ENCODE results near the gene SAP30BP. TPM values are rescaled to one million over a fixed set of nuclear protein-coding genes. Genes with fewer than 3 reads are reported as not detected.

Gene SAP30BP
- total RNA-seq, 2 donors from 2014 or later, result 96.5 to 113 TPM

GRCh38 chr17:75722542-75723095 lies 55.5 kb downstream of the SAP30BP start:
- Histone ChIP-seq H3K9me3 (ENCODE audit: control insufficient read depth, low read length) (no peaks in the 10 kb centered on the region), H3K27me3 (ENCODE audit: control insufficient read depth, insufficient read depth, low read length, poor library complexity, severe bottlenecking) (peaks cover 39% of the 10 kb centered on the region), H3K4me3 (ENCODE audit: low read length) (no peak overlapping the region), H3K36me3 (ENCODE audit: control insufficient read depth, insufficient read depth, low read length) (no peaks in the 10 kb centered on the region), H3K27ac (ENCODE audit: low read depth, low read length) (no peak overlapping the region), H3K4me1 (ENCODE audit: control insufficient read depth, insufficient read depth, low read length) (no peaks in the 10 kb centered on the region), H3K9ac (ENCODE audit: extremely low read depth, low read length, poor library complexity, severe bottlenecking) (no peak overlapping the region)
- no peaks in the 10 kb centered on the region for H3K36me3 Mint-ChIP-seq (ENCODE audit: low read depth)
- peaks cover 2% of the 10 kb centered on the region for H3K4me1 Mint-ChIP-seq
- DNase-seq, result no peak
- peaks cover 38% of the 10 kb centered on the region for H3K27me3 Mint-ChIP-seq (ENCODE audit: insufficient read depth)
- 96 to 97% methylated on average over 7 to 9 of the region's 9 CpGs for WGBS, 2 experiments (ENCODE audit: insufficient coverage in 1 of 2, insufficient read length in 1 of 2)
- no peak overlapping the region for H3K4me3 Mint-ChIP-seq
- TF ChIP-seq CTCF (conservative IDR thresholded peaks at IDR 0.05), result no peak
- no peak overlapping the region for H3K27ac Mint-ChIP-seq
- H3K9me3 Mint-ChIP-seq, result no peaks in the 10 kb centered on the region

- no peak for TF ChIP-seq CTCF (conservative IDR thresholded peaks at IDR 0.05)
- Histone ChIP-seq H3K4me1 (ENCODE audit: control insufficient read depth, insufficient read depth, low read length) (no peaks in the 10 kb centered on the region), H3K27ac (ENCODE audit: low read depth, low read length) (no peak overlapping the region), H3K9ac (ENCODE audit: extremely low read depth, low read length, poor library complexity, severe bottlenecking) (no peak overlapping the region), H3K9me3 (ENCODE audit: control insufficient read depth, low read length) (no peaks in the 10 kb centered on the region), H3K36me3 (ENCODE audit: control insufficient read depth, insufficient read depth, low read length) (no peaks in the 10 kb centered on the region), H3K4me3 (ENCODE audit: low read length) (no peak overlapping the region), H3K27me3 (ENCODE audit: control insufficient read depth, insufficient read depth, low read length, poor library complexity, severe bottlenecking) (peaks cover 39% of the 10 kb centered on the region)
- WGBS, 2 experiments (ENCODE audit: insufficient coverage in 1 of 2, insufficient read length in 1 of 2), result 89 to 91% methylated on average over 12 to 18 of the region's 18 CpGs
- peaks cover 2% of the 10 kb centered on the region for H3K4me1 Mint-ChIP-seq
- H3K4me3 Mint-ChIP-seq, result no peak overlapping the region
- no peak overlapping the region for H3K27ac Mint-ChIP-seq
- no peaks in the 10 kb centered on the region for H3K36me3 Mint-ChIP-seq (ENCODE audit: low read depth)
- H3K9me3 Mint-ChIP-seq, result no peaks in the 10 kb centered on the region
- no peak for DNase-seq
- H3K27me3 Mint-ChIP-seq (ENCODE audit: insufficient read depth), result peaks cover 36% of the 10 kb centered on the region
Observed at GRCh38 chr17:75723171-75723930, 56.2 kb downstream of the SAP30BP start.

GRCh38 chr17:75724016-75725003 lies 57.2 kb downstream of the SAP30BP start:
- peaks cover 2% of the 10 kb centered on the region for H3K4me1 Mint-ChIP-seq
- no peak overlapping the region for H3K27ac ChIP-seq (ENCODE audit: low read depth, low read length)
- no peak overlapping the region for H3K4me3 ChIP-seq (ENCODE audit: low read length)
- 90 to 94% methylated on average over 13 to 23 of the region's 23 CpGs for WGBS, 2 experiments (ENCODE audit: insufficient coverage in 1 of 2, insufficient read length in 1 of 2)
- no peaks in the 10 kb centered on the region for H3K9me3 ChIP-seq (ENCODE audit: control insufficient read depth, low read length)
- no peaks in the 10 kb centered on the region for H3K36me3 Mint-ChIP-seq (ENCODE audit: low read depth)
- peaks cover 28% of the 10 kb centered on the region for H3K27me3 Mint-ChIP-seq (ENCODE audit: insufficient read depth)
- no peak overlapping the region for H3K9ac ChIP-seq (ENCODE audit: extremely low read depth, low read length, poor library complexity, severe bottlenecking)
- H3K27ac Mint-ChIP-seq, result no peak overlapping the region
- no peak overlapping the region for H3K4me3 Mint-ChIP-seq
- DNase-seq, result no peak
- no peaks in the 10 kb centered on the region for H3K4me1 ChIP-seq (ENCODE audit: control insufficient read depth, insufficient read depth, low read length)
- no peaks in the 10 kb centered on the region for H3K9me3 Mint-ChIP-seq
- H3K36me3 ChIP-seq (ENCODE audit: control insufficient read depth, insufficient read depth, low read length), result no peaks in the 10 kb centered on the region
- peaks cover 30% of the 10 kb centered on the region for H3K27me3 ChIP-seq (ENCODE audit: control insufficient read depth, insufficient read depth, low read length, poor library complexity, severe bottlenecking)
- TF ChIP-seq CTCF (conservative IDR thresholded peaks at IDR 0.05), result no peak
